ENCODE measurements around the gene HTR3B.

The HTR3B gene

DNA sequence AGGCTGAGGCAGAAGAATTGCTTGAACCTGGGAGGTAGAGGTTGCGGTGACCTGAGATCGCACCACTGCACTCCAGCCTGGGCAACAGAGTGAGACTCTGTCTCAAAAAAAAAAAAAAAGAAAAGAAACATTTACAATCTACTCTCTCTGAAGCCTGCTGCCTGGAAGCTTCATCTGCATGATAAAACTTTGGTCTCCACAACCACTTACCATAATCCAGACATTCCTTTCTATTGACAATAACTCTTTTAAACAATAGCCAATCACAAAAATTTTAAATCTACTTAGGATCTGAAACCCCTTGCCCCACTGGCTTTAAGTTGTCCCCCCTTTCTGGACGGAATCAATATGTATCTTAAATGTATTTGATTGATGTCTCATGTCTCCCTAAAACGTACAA is 45.3 kb downstream of the HTR3B start:
- DNase-seq = no peak

DNA sequence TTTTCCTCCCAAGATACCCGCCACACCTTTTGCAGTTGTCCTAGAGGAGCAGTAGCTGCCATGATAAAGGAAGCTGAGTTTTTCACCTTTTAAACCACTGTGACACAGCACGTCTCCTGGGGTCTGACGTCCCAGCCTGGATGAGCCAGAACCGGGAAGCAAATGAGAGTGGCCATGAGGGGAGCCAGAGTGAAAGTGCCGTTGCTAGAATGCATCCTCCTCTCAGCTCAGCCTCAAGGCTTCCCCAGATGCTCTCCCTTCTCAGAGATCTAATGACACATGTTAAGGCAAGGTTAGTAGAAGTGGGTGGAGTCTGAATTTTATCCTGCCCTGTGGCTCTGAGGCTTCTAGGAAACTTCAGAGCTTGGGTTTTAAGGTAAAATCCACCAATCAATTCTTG is 46.9 kb downstream of the HTR3B start:
- DNase-seq = no peak

DNA sequence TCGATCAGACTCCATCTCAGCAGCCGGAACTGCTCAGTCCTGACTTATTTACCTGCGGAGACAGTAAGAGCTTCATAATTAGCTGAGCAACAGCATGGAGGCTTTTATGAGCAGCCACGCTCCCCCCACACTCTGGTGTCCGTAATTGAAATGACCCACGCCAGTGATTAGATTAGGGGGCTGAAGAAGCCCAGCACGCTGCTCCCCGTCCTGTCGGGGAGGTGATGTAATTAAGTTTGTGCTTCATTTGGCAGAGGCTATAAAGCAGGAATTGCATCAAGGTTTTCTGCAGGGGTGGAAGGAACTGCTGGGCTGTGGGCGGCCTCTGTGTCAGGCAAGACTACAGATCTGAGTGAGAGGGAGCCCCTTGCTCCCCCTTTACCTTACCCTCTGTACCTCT is 47.5 kb downstream of the HTR3B start:
- no peak for DNase-seq

DNA sequence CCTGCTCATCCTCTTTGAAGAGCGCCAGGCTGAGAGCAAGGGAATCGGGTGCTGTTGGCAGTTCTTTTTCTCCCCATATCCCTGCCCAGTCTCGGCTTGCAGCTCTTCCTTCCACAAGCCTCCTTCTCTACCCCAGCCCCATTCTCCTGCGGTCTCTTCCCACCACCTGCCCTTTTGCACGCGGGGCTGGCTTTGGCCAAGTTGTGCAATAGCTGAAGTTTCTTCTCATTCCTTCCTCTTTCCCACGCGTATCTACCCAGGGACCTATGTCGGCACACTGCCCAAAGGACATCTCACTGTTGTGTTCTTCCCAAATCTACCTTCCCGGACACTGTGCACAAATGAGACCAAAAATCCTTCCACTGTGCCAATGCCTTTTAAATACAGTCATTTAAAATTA is 48.0 kb downstream of the HTR3B start:
- no peak for DNase-seq

DNA sequence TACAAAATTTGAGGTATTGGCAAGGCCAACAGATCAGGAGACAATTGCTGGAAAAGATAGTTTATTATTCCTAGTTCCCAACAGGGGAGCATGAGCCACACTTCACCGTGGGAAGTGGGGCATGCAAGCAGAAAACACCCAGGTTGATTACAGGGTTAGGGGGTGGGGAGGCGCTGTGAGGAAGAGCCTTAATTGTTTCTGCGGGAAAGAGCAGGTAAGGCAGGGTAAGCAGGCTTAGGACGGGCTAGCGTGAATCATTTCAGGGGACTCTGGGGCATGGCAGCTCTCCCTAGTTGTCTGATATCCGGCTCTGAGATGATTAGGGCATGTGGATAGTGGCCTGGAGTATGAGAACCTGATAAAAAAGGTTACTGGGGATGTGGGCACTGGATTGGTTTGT is 49.6 kb downstream of the HTR3B start:
- no peak for DNase-seq

DNA sequence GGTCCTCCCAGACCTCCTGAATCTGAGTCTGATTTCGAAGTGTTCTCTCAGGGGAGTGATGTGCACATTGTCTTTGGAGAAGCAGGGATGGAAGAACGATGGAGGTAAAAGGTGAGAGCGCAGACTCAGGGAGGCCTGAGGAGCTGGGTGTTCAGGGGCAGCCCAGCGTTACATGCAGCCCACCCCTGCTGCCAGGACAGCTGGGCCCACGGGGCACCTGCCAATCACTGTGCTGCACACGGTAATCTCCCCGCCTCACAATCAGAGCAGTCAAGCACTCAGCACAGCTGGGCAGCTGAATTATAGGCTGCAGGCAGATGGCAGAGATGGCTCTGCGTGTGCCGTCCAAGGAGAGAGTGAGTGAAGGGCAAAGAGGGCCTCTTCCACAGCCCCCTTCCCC is 52.4 kb downstream of the HTR3B start:
- no peak for DNase-seq

DNA sequence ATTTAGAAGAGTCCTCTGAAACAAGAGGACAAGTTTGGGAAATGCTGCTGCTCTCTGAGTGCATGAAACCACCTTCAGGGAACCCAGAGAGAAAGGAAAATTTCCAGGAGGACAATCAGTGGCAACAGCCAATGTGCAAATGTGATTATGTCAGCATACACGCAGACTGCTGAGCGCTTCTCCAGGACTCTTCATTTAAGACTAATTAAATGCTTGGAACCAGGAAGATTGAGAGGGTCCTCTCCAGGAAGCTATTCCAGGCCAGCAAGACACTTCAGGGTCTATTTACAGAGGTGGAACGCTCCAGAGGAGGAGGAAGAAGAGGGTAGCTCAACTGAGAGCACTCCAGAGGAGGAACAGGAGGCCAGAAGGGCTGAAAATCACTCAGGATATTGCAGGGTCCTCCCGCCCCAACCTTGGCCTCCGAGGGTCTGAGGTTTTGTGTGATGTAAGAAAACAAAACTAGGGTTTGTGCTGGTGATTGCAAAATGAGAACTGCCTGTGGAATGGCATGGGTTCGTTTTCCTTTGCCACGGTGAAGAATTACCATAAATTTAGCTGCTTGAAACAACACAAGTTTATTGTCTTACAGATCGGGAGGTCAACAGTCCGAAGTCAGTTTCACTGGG is 56.2 kb downstream of the HTR3B start:
- DNase-seq = no peak

DNA sequence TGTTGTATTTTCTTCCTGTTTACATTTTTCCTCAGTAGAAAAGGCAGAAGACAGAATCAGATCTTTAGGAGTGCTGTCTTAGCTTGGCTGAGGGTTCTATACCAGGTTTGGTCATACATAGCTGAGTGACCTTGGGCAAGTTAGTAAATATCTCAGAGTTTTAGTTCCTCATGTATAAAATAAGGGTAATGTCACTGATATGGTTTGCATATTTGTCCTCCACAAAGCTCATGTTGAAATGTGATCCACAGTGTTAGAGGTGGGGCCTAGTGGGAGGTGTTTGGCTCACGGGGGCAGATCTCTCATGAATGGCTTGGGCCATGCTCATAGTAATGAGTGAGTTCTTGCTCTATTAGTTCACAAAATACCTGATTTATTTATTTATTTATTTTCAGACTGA is 62.8 kb downstream of the HTR3B start:
- peak; percentile 26 for DNase-seq

DNA sequence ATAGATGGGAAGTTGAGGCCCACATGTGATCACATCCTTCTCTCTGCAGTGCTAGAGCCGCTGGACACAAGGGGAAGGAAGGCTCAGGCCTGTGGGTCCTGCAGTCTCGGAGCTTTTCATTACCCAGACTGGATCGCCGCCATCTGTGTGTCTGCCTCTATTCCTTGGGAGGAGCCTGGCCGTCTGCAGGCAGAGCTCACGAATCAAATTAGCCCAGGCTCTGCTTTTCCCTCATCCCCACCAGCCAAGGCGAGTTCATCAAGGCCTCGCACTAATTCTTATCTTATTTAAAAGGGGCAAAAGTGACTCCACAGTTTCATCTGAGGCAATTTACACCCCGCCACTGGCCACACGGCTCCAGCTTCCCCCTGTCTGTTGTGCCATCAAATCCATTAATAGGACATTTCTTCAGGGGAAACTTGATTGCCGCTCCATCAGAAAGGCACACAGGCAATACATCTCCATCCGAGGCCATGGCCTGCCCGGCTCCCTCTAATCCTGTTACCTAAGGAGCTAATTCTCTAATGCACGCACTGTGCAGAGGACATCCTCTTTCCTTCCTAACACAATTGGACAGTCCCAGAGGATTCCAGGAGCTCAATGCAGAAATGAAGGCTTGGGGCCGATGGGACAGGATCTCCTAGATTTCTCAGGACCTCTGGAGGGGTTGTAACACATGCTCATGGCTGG is 67.1 kb downstream of the HTR3B start:
- no peak for DNase-seq

DNA sequence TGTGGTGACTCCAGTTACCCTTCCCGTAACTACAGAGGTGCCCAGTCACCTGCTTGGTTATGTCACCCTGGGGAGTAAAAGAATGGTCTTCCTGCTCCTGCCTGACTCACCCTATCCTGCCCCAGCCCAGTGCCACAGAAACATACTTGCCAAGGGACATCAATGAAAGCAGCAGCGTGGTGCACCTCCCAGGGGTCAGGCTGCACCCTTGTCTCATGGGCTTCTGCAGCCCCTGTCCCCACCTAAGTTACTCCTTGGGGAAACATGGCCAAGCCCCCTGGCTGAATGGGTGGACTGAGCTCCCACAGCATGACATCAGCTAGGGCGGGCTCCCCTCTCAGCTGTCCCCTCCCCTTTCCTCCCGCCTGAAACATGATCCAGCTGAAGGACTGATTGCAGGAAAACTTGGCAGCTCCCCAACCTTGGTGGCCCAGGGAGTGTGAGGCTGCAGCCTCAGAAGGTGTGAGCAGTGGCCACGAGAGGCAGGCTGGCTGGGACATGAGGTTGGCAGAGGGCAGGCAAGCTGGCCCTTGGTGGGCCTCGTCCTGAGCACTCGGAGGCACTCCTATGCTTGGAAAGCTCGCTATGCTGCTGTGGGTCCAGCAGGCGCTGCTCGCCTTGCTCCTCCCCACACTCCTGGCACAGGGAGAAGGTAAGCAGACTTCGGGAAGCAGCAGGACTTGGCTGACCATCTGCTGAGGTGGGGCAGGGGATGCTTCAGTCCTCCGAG is 70.3 kb downstream of the HTR3B start, which contains the start of gene HTR3A:
Gene HTR3A (plus strand): TSS at position 368 of the 730 bp plus-strand sequence. CDS start 218 bp downstream, at position 586.
- DNase-seq = peak; percentile 73

DNA sequence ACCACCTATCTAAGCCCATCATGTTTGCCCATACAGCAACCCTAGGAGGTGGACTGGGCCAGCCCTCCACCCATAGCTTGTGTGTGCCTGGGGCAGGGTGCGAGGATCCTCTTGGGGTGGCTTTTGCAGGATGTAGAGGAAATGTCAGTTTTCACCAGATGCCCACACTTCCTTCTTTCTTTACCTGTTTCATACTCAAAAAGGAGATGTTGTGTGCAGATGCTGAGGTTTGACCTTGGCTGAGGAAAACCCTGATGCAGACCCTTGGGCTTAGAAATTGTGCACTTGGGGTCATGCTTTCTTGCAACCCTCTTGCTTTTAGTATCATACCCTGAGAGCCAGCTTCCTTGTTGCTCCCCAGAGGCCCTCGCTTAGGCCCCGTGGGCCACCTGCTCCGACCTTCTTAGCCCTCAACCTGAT is 72.5 kb downstream of the HTR3B start:
- no peak for DNase-seq

DNA sequence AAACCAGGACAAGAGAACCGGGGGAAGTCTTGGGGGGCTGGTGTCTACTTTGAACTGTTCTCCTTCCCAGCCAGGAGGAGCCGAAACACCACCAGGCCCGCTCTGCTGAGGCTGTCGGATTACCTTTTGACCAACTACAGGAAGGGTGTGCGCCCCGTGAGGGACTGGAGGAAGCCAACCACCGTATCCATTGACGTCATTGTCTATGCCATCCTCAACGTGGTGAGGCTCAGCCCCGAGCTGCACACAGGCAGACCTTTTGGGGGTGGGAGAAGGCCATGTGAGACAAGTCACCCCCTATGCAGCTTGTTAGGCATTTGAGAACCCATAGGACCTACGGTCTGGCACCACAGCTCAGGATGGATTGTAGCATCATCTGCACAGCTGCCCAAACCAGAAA is 73.1 kb downstream of the HTR3B start:
- no peak for DNase-seq

DNA sequence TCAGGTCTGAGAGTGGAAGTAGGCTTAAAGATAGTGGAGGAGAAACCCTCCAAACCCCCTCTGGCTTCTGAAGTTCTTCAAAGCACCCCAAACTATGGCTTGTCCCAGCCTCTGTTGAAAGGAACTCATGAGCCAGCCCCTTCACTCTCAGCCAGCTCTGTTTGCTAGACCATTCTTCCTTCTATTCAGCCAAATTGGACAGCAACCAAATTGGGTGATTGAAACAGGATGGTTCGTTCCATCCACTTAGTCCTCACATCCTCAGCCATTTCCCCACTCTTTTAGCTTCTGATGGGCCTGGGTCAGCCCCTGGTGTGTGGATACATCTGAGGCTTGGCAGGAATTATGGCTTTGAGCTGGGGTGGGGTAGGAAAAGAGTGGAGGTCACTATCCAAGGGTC is 74.8 kb downstream of the HTR3B start:
- no peak for DNase-seq

DNA sequence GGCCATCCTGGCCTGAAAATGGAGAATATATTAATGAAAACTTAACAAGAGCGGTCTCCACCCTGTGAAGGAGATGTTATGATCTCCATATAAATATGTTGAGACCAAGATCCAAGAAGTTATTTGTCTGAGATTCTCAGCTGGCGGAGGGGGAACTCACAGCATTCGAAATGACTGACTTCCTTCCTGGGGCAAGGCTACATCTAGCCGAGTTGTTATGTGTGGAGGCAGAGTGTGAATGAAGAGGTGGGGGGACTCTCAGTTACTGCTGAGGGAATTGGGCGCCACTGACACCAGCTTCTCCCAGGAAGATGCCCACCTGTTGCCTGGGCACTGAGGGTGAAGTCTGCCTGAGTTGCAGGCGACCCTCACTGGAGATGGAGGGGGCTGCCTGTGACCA is 76.2 kb downstream of the HTR3B start:
- DNase-seq = no peak

DNA sequence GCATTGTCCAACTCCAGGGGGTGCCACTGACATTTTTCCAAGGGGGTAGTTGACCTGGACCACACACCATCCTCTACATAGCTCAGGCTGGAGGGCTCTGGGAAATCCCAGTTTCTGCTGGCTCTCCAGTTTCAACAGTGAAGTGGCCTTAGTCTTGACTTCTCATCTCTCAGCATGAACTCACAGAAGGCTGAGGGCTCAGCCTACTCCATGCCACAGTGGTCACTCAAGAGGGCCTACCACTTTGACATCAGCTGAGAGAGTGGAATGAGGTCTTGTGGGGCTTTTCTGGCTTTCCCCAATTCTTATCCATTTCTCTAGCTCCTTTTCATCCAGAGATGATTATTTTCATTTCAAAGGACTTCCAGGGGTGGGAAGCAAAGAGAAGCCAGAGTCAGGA is 77.7 kb downstream of the HTR3B start:
- DNase-seq = no peak

DNA sequence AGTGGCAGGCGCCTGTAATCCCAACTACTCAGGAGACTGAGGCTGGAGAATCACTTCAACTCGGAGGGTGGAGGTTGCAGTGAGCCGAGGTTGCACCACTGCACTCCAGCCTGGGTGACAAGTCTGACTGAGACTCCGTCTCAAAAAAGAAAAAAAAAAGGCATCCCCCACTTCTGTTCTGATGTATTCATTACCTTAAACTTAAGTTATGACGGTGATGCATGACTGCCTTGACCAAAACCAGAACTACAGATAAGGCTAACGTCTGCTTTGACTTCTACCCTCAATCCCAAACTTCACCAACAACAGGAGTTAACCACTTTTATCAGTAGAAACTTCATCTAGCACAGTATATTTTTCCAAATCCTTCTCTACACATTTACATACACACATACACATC is 80.2 kb downstream of the HTR3B start:
- DNase-seq = no peak

DNA sequence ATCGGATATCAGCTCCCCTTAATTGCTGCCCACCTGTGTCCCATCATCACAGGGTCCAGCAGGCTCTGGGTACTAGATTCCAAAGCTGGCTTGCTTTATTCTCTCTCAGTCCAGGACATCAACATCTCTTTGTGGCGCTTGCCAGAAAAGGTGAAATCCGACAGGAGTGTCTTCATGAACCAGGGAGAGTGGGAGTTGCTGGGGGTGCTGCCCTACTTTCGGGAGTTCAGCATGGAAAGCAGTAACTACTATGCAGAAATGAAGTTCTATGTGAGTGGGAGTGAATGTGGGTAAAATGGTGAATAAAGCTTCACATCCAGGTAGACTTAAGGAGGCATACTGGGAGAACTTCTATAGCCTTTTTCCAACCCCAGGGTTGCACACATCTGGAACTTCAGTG is 81.3 kb downstream of the HTR3B start:
- no peak for DNase-seq

DNA sequence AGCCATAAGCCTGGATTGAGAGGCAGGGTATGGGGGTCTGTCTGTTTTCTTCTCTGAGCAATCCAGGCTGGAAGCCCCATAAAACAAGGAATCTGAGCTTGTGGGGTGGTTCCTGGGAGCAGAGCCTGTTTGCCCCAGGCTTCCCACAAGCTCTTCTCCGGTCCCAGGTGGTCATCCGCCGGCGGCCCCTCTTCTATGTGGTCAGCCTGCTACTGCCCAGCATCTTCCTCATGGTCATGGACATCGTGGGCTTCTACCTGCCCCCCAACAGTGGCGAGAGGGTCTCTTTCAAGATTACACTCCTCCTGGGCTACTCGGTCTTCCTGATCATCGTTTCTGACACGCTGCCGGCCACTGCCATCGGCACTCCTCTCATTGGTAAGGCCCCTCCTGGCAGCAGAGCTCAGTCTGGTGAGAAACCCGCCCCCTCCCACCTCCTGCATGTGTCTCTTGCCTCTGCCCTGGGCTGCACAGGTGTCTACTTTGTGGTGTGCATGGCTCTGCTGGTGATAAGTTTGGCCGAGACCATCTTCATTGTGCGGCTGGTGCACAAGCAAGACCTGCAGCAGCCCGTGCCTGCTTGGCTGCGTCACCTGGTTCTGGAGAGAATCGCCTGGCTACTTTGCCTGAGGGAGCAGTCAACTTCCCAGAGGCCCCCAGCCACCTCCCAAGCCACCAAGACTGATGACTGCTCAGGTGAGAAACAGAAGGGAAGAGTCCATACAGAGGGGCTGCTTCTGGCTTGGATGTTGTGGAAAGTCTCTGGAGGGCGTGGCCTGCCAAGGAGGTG is 82.0 kb downstream of the HTR3B start:
- DNase-seq = no peak

DNA sequence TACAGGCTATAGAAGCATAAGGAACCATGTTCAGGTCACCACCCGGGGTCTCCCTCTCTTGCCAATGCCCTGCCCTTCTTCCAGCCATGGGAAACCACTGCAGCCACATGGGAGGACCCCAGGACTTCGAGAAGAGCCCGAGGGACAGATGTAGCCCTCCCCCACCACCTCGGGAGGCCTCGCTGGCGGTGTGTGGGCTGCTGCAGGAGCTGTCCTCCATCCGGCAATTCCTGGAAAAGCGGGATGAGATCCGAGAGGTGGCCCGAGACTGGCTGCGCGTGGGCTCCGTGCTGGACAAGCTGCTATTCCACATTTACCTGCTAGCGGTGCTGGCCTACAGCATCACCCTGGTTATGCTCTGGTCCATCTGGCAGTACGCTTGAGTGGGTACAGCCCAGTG is 84.8 kb downstream of the HTR3B start:
- DNase-seq = no peak

DNA sequence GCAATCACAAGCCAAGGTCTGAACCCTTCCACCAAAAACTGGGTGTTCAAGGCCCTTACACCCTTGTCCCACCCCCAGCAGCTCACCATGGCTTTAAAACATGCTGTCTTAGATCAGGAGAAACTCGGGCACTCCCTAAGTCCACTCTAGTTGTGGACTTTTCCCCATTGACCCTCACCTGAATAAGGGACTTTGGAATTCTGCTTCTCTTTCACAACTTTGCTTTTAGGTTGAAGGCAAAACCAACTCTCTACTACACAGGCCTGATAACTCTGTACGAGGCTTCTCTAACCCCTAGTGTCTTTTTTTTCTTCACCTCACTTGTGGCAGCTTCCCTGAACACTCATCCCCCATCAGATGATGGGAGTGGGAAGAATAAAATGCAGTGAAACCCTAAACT is 85.3 kb downstream of the HTR3B start:
- DNase-seq = no peak

DNA sequence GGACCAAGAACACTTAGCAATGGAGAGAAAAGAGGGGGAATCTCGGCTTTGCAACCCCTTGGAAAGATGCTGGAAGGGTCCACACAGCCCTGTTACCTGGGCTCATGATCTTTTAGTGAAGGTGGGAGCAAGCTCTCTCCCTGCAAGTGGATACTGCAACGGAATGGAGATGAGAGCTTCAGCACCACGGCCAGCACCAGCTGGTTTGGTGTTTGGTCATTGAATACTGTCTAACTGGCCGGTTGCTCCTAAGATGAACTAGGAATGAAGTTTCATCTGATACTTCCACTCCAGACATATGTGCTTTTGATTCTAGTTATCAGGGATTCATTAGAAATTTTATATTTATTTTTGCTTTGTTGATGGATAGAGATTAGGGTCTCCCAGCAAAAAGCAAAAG is 86.6 kb downstream of the HTR3B start:
- DNase-seq = no peak

DNA sequence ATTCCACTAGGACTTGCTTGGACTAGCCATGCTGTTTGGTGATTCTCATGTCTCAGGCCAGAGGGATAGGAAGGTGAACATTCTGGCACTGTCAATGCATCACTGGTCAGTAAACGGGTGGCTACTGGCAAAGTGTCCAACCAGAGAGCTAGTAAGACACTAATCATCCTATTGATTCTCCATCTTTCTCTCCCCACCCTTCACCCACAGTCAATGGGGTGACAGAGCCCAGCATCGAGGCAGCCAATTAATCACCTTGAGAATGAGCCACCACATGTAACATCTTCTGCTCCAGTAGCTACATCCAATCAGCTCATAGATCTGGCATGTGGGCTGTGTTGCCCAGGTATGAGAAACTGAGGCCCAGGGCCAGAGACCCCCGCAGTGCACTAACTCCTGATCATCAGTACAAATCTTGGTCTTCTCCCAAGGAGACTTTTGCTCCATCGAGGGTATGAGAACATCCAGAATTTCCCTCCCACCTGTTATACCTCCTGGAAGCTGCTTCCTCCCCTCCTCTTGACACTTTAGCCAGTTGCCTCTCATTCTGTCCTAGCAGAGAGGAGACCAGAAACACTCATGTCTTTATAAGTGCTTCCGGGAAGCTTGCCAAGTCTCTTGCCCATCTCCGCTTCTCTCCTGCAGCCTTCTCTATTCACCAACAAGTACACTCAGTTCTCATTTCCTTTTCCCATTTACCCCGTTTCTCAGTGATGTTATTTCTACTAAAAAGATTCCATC is 87.3 kb downstream of the HTR3B start:
- DNase-seq = no peak

Data from NCI-H526 treated with DMSO at 0.1 percent for 48 hours (cell line).